Activated T-helper 1 cell treated with anti-CD3 and anti-CD28 coated beads, Interleukin-12 subunit alpha, Interleukin-12 subunit beta, Interleukin-2, Interleukin-4 antibody, amounts not matched to agents 30 ng/mL and 10 ng/mL and 1 ng/mL, durations not matched to agents 14 hours and 24 hours and 36 hours (primary cell): ENCODE results near the gene KCTD8. TPM values are rescaled to one million over a fixed set of nuclear protein-coding genes. Genes with fewer than 3 reads are reported as not detected.

ENCODE experiments used
- DNase-seq: peaks from one replicate; pipeline ENCODE4 v3.0.0; 2021; ENCODE audit warnings: low spot score
- H3K27ac Mint-ChIP-seq: one replicate; pipeline ENCODE4 v1.8.0; 2021; ENCODE audit warnings: mild to moderate bottlenecking, mixed read lengths
- H3K27me3 Mint-ChIP-seq: one replicate; pipeline ENCODE4 v1.8.0; 2022; ENCODE audit warnings: mild to moderate bottlenecking, moderate library complexity, mixed read lengths; ENCODE audit not compliant: insufficient read depth
- H3K36me3 Mint-ChIP-seq: one replicate; pipeline ENCODE4 v1.8.0; 2021; ENCODE audit warnings: low read depth, mixed read lengths
- H3K4me1 Mint-ChIP-seq: one replicate; pipeline ENCODE4 v1.8.0; 2021; ENCODE audit warnings: low read depth, mixed read lengths
- H3K4me3 Mint-ChIP-seq: one replicate; pipeline ENCODE4 v1.8.0; 2021; ENCODE audit warnings: mild to moderate bottlenecking, moderate library complexity, mixed read lengths
- H3K9me3 Mint-ChIP-seq: one replicate; pipeline ENCODE4 v1.8.0; 2021; ENCODE audit warnings: mixed read lengths
- intact Hi-C: fragments of 100-400 bp; cut with micrococcal nuclease; formaldehyde crosslinking; loops from one replicate; pipeline ENCODE4 v1.15.1; 2024
- total RNA-seq: library from RNA; stranded (reverse); gene quantifications from 2 replicates; pipeline ENCODE4 v1.2.3, GENCODE V29; 2022

Gene KCTD8
- total RNA-seq, 1 donor from 2014 or later = not detected

DNA sequence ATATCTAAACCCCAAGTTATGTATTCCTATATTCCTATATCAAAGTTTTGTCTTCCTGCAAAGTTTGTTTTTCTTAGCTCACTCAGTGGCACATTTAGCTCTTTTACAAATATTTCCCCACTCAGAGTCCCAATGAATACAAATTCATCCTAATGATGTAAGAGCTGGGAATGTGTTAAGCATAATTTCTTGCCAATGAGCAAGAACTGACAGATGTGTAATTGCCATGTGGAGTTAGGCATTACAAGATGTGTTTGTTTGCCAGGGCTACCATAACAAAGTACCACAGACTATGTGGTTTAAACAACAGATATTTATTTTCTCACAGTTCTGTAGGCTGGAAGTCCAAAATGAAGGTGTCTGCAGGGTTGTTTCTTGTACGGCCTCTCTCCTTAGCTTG lies 302.1 kb downstream of the KCTD8 start:
- Mint-ChIP-seq H3K4me1 (no peaks in the 10 kb centered on the region), H3K36me3 (no peaks in the 10 kb centered on the region), H3K27me3 (no peaks in the 10 kb centered on the region), H3K27ac (no peak overlapping the region), H3K4me3 (no peak overlapping the region), H3K9me3 (no peaks in the 10 kb centered on the region)
- intact Hi-C loops = no loop called here
- DNase-seq = no peak

GRCh38 chr4:44145868-44146267 lies 302.7 kb downstream of the KCTD8 start:
- H3K4me3 Mint-ChIP-seq = no peak overlapping the region
- no peaks in the 10 kb centered on the region for H3K9me3 Mint-ChIP-seq
- intact Hi-C loops = no loop called here
- H3K4me1 Mint-ChIP-seq = no peaks in the 10 kb centered on the region
- no peak overlapping the region for H3K27ac Mint-ChIP-seq
- no peaks in the 10 kb centered on the region for H3K36me3 Mint-ChIP-seq
- no peaks in the 10 kb centered on the region for H3K27me3 Mint-ChIP-seq
- DNase-seq = no peak

GRCh38 chr4:44132526-44132925 lies 316.1 kb downstream of the KCTD8 start:
- H3K27ac Mint-ChIP-seq = no peak overlapping the region
- intact Hi-C loops = no loop called here
- peaks cover 15% of the 10 kb centered on the region for H3K9me3 Mint-ChIP-seq
- no peaks in the 10 kb centered on the region for H3K4me1 Mint-ChIP-seq
- DNase-seq = no peak
- no peaks in the 10 kb centered on the region for H3K36me3 Mint-ChIP-seq
- H3K4me3 Mint-ChIP-seq = no peak overlapping the region
- no peaks in the 10 kb centered on the region for H3K27me3 Mint-ChIP-seq

Other genes starting within 250 kb of the KCTD8 start
- not detected in 2 replicates for gene YIPF7, start 202.8 kb upstream of the KCTD8 start, total RNA-seq
- gene GUF1, start 229.6 kb upstream of the KCTD8 start, total RNA-seq = 37.5 and 39.2 TPM in 2 replicates